GM23338 (cell line): ENCODE results near the gene KYNU.

Experiments
- CREB1 ChIP-seq: fragments of 250-450 bp; sonication (Bioruptor Pico); IDR thresholded peaks from 2 replicates; pipeline ENCODE4 v1.5.0; 2020; ENCODE audit warnings: low read depth, mild to moderate bottlenecking, moderate library complexity
- EZH2 ChIP-seq: fragments of 200-600 bp; sonication (generic); IDR thresholded peaks from one replicate; pipeline ENCODE4 v1.8.0; 2017; ENCODE audit warnings: antibody characterized with exemption, mild to moderate bottlenecking, low read depth; ENCODE audit not compliant: unreplicated experiment
- EZH2phosphoT487 ChIP-seq: fragments of 200-600 bp; sonication (generic); IDR thresholded peaks from one replicate; pipeline ENCODE4 v1.8.1; 2018; ENCODE audit warnings: antibody characterized with exemption; ENCODE audit not compliant: unreplicated experiment
- JUNB ChIP-seq: IDR thresholded peaks from one replicate; pipeline ENCODE4 v1.6.1; 2016; ENCODE audit warnings: antibody characterized with exemption; ENCODE audit not compliant: unreplicated experiment
- POLR2AphosphoS5 ChIP-seq: IDR thresholded peaks from 2 replicates; pipeline ENCODE4 v1.6.1; 2016; ENCODE audit warnings: antibody characterized with exemption, low read depth
- TF ChIP-seq, protein P1 (sequence below), 2 experiments: fragments of 200-600 bp in 1 of 2; sonication (generic) in 1 of 2; conservative IDR thresholded peaks; 2 replicates each; pipeline versions ENCODE4 v1.5.1 to v1.6.1; 2016 to 2017; ENCODE audit warnings: antibody characterized with exemption in 2 of 2, low read depth in 2 of 2, mild to moderate bottlenecking in 2 of 2, moderate library complexity in 1 of 2
- TF ChIP-seq, protein P2 (sequence below): IDR thresholded peaks from one replicate; pipeline ENCODE4 v1.6.1; 2018; ENCODE audit warnings: antibody characterized with exemption; ENCODE audit not compliant: unreplicated experiment

DNA sequence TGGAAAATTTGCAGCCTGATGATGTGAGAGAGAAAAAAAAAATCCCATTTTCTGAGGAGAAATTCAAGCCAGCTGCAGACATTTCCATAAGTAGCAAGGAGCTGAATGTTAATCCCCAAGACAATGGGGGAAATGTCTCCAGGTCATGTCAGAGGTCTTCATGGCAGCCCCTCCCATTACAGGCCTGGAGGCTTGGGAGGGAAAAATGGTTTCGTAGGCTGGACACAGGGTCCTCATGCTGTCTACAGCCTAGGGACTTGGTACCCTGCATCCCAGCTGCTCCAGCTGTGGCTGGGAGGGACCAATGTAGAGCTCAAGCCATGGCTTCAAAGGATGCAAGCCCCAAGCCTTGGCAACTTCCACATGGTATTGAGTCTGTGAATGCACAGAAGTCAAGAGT, 198.2 kb downstream of the KYNU start:
- TF ChIP-seq, protein P1, sequence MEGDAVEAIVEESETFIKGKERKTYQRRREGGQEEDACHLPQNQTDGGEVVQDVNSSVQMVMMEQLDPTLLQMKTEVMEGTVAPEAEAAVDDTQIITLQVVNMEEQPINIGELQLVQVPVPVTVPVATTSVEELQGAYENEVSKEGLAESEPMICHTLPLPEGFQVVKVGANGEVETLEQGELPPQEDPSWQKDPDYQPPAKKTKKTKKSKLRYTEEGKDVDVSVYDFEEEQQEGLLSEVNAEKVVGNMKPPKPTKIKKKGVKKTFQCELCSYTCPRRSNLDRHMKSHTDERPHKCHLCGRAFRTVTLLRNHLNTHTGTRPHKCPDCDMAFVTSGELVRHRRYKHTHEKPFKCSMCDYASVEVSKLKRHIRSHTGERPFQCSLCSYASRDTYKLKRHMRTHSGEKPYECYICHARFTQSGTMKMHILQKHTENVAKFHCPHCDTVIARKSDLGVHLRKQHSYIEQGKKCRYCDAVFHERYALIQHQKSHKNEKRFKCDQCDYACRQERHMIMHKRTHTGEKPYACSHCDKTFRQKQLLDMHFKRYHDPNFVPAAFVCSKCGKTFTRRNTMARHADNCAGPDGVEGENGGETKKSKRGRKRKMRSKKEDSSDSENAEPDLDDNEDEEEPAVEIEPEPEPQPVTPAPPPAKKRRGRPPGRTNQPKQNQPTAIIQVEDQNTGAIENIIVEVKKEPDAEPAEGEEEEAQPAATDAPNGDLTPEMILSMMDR (conservative IDR thresholded peaks at IDR 0.05; ENCODE audit: low read depth in 2 of 2), result no peak
- TF ChIP-seq EZH2, result no peak
- no peak for TF ChIP-seq EZH2phosphoT487
- no peak for TF ChIP-seq CREB1
- no peak for TF ChIP-seq JUNB
- TF ChIP-seq POLR2AphosphoS5, result no peak
- TF ChIP-seq, protein P2, sequence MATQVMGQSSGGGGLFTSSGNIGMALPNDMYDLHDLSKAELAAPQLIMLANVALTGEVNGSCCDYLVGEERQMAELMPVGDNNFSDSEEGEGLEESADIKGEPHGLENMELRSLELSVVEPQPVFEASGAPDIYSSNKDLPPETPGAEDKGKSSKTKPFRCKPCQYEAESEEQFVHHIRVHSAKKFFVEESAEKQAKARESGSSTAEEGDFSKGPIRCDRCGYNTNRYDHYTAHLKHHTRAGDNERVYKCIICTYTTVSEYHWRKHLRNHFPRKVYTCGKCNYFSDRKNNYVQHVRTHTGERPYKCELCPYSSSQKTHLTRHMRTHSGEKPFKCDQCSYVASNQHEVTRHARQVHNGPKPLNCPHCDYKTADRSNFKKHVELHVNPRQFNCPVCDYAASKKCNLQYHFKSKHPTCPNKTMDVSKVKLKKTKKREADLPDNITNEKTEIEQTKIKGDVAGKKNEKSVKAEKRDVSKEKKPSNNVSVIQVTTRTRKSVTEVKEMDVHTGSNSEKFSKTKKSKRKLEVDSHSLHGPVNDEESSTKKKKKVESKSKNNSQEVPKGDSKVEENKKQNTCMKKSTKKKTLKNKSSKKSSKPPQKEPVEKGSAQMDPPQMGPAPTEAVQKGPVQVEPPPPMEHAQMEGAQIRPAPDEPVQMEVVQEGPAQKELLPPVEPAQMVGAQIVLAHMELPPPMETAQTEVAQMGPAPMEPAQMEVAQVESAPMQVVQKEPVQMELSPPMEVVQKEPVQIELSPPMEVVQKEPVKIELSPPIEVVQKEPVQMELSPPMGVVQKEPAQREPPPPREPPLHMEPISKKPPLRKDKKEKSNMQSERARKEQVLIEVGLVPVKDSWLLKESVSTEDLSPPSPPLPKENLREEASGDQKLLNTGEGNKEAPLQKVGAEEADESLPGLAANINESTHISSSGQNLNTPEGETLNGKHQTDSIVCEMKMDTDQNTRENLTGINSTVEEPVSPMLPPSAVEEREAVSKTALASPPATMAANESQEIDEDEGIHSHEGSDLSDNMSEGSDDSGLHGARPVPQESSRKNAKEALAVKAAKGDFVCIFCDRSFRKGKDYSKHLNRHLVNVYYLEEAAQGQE, result no peak
